ENCODE measurements around the gene FAM151A.

Gene FAM151A

GRCh38 chr1:54610601-54611580, 12.4 kb downstream of the FAM151A start:
- Histone ChIP-seq H3K27ac (ENCODE audit: low read length) (no peak overlapping the region), H3K9me3 (ENCODE audit: control insufficient read depth in 2 of 2, low read length in 2 of 2) (no peaks in the 10 kb centered on the region), H3K4me3 (ENCODE audit: low read length in 2 of 2) (no peak overlapping the region)

GRCh38 chr1:54610048-54610447, 13.3 kb downstream of the FAM151A start:
- Histone ChIP-seq H3K27ac (ENCODE audit: low read length) (no peak overlapping the region), H3K9me3 (ENCODE audit: control insufficient read depth in 2 of 2, low read length in 2 of 2) (no peaks in the 10 kb centered on the region), H3K4me3 (ENCODE audit: low read length in 2 of 2) (no peak overlapping the region), H3K4me1 (ENCODE audit: control insufficient read depth, insufficient read depth, low read length) (peaks cover 3% of the 10 kb centered on the region), H3K27me3 (ENCODE audit: control insufficient read depth in 1 of 2, insufficient read depth in 2 of 2, low read length in 2 of 2) (no peaks in the 10 kb centered on the region), H3K9ac (ENCODE audit: low read length in 2 of 2) (no peak overlapping the region), H3K36me3 (ENCODE audit: control insufficient read depth in 2 of 2, insufficient read depth in 2 of 2, low read length in 2 of 2) (peaks cover 29 to 36% of the 10 kb centered on the region in 2 donors)

More at GRCh38 chr1:54610601-54611580, 12.4 kb downstream of the FAM151A start:
- Histone ChIP-seq H3K36me3 (ENCODE audit: control insufficient read depth in 2 of 2, insufficient read depth in 2 of 2, low read length in 2 of 2) (peaks cover 29 to 32% of the 10 kb centered on the region in 2 donors), H3K9ac (ENCODE audit: low read length in 2 of 2) (no peak overlapping the region), H3K4me1 (ENCODE audit: control insufficient read depth, insufficient read depth, low read length) (peaks cover 5% of the 10 kb centered on the region), H3K27me3 (ENCODE audit: control insufficient read depth in 1 of 2, insufficient read depth in 2 of 2, low read length in 2 of 2) (no peaks in the 10 kb centered on the region)

GRCh38 chr1:54609301-54609921, 13.9 kb downstream of the FAM151A start:
- Histone ChIP-seq H3K4me1 (ENCODE audit: control insufficient read depth, insufficient read depth, low read length) (peaks cover 3% of the 10 kb centered on the region), H3K27ac (ENCODE audit: low read length) (no peak overlapping the region), H3K36me3 (ENCODE audit: control insufficient read depth in 2 of 2, insufficient read depth in 2 of 2, low read length in 2 of 2) (peaks cover 35 to 42% of the 10 kb centered on the region in 2 donors), H3K9ac (ENCODE audit: low read length in 2 of 2) (no peak overlapping the region), H3K27me3 (ENCODE audit: control insufficient read depth in 1 of 2, insufficient read depth in 2 of 2, low read length in 2 of 2) (no peaks in the 10 kb centered on the region), H3K9me3 (ENCODE audit: control insufficient read depth in 2 of 2, low read length in 2 of 2) (no peaks in the 10 kb centered on the region), H3K4me3 (ENCODE audit: low read length in 2 of 2) (no peak overlapping the region)

- H3K27ac ChIP-seq (ENCODE audit: low read length), result no peak overlapping the region
- no peaks in the 10 kb centered on the region for H3K9me3 ChIP-seq (ENCODE audit: control insufficient read depth in 2 of 2, low read length in 2 of 2)
- H3K9ac ChIP-seq (ENCODE audit: low read length in 2 of 2), result no peak overlapping the region
- H3K36me3 ChIP-seq (ENCODE audit: control insufficient read depth in 2 of 2, insufficient read depth in 2 of 2, low read length in 2 of 2), result peaks cover 41 to 45% of the 10 kb centered on the region in 2 donors
- peaks cover 3% of the 10 kb centered on the region for H3K4me1 ChIP-seq (ENCODE audit: control insufficient read depth, insufficient read depth, low read length)
- no peak overlapping the region for H3K4me3 ChIP-seq (ENCODE audit: low read length in 2 of 2)
- H3K27me3 ChIP-seq (ENCODE audit: control insufficient read depth in 1 of 2, insufficient read depth in 2 of 2, low read length in 2 of 2), result no peaks in the 10 kb centered on the region
Measured at GRCh38 chr1:54608566-54609230, 14.6 kb downstream of the FAM151A start.

GRCh38 chr1:54607821-54608565, 15.3 kb downstream of the FAM151A start:
- no peak overlapping the region for H3K9ac ChIP-seq (ENCODE audit: low read length in 2 of 2)
- no peak overlapping the region for H3K27ac ChIP-seq (ENCODE audit: low read length)
- no peaks in the 10 kb centered on the region for H3K27me3 ChIP-seq (ENCODE audit: control insufficient read depth in 1 of 2, insufficient read depth in 2 of 2, low read length in 2 of 2)
- no peaks in the 10 kb centered on the region for H3K4me1 ChIP-seq (ENCODE audit: control insufficient read depth, insufficient read depth, low read length)
- H3K4me3 ChIP-seq (ENCODE audit: low read length in 2 of 2), result no peak overlapping the region
- no peaks in the 10 kb centered on the region for H3K9me3 ChIP-seq (ENCODE audit: control insufficient read depth in 2 of 2, low read length in 2 of 2)
- H3K36me3 ChIP-seq (ENCODE audit: control insufficient read depth in 2 of 2, insufficient read depth in 2 of 2, low read length in 2 of 2), result peaks cover 45% of the 10 kb centered on the region in 2 donors

- Histone ChIP-seq H3K27me3 (ENCODE audit: control insufficient read depth in 1 of 2, insufficient read depth in 2 of 2, low read length in 2 of 2) (no peaks in the 10 kb centered on the region), H3K36me3 (ENCODE audit: control insufficient read depth in 2 of 2, insufficient read depth in 2 of 2, low read length in 2 of 2) (peaks cover 45 to 50% of the 10 kb centered on the region in 2 donors), H3K9me3 (ENCODE audit: control insufficient read depth in 2 of 2, low read length in 2 of 2) (no peaks in the 10 kb centered on the region), H3K9ac (ENCODE audit: low read length in 2 of 2) (no peak overlapping the region), H3K27ac (ENCODE audit: low read length) (no peak overlapping the region), H3K4me3 (ENCODE audit: low read length in 2 of 2) (no peak overlapping the region), H3K4me1 (ENCODE audit: control insufficient read depth, insufficient read depth, low read length) (no peaks in the 10 kb centered on the region)
Measured at GRCh38 chr1:54606990-54607325, 16.4 kb downstream of the FAM151A start.

GRCh38 chr1:54606096-54606989, 17.0 kb downstream of the FAM151A start:
- Histone ChIP-seq H3K9me3 (ENCODE audit: control insufficient read depth in 2 of 2, low read length in 2 of 2) (no peaks in the 10 kb centered on the region), H3K27ac (ENCODE audit: low read length) (no peak overlapping the region), H3K4me3 (ENCODE audit: low read length in 2 of 2) (no peak overlapping the region), H3K27me3 (ENCODE audit: control insufficient read depth in 1 of 2, insufficient read depth in 2 of 2, low read length in 2 of 2) (no peaks in the 10 kb centered on the region), H3K4me1 (ENCODE audit: control insufficient read depth, insufficient read depth, low read length) (no peaks in the 10 kb centered on the region), H3K9ac (ENCODE audit: low read length in 2 of 2) (no peak overlapping the region), H3K36me3 (ENCODE audit: control insufficient read depth in 2 of 2, insufficient read depth in 2 of 2, low read length in 2 of 2) (peaks cover 50 to 51% of the 10 kb centered on the region in 2 donors)

- H3K27ac ChIP-seq (ENCODE audit: low read length), result no peak overlapping the region
- no peaks in the 10 kb centered on the region for H3K9me3 ChIP-seq (ENCODE audit: control insufficient read depth in 2 of 2, low read length in 2 of 2)
- no peaks in the 10 kb centered on the region for H3K27me3 ChIP-seq (ENCODE audit: control insufficient read depth in 1 of 2, insufficient read depth in 2 of 2, low read length in 2 of 2)
- no peaks in the 10 kb centered on the region for H3K4me1 ChIP-seq (ENCODE audit: control insufficient read depth, insufficient read depth, low read length)
- peaks cover 56 to 57% of the 10 kb centered on the region in 2 donors for H3K36me3 ChIP-seq (ENCODE audit: control insufficient read depth in 2 of 2, insufficient read depth in 2 of 2, low read length in 2 of 2)
- no peak overlapping the region for H3K4me3 ChIP-seq (ENCODE audit: low read length in 2 of 2)
- H3K9ac ChIP-seq (ENCODE audit: low read length in 2 of 2), result no peak overlapping the region
Measured at GRCh38 chr1:54604572-54605370, 18.6 kb downstream of the FAM151A start.

GRCh38 chr1:54604051-54604450, 19.3 kb downstream of the FAM151A start:
- Histone ChIP-seq H3K4me1 (ENCODE audit: control insufficient read depth, insufficient read depth, low read length) (no peaks in the 10 kb centered on the region), H3K27ac (ENCODE audit: low read length) (no peak overlapping the region), H3K27me3 (ENCODE audit: control insufficient read depth in 1 of 2, insufficient read depth in 2 of 2, low read length in 2 of 2) (no peaks in the 10 kb centered on the region), H3K9me3 (ENCODE audit: control insufficient read depth in 2 of 2, low read length in 2 of 2) (no peaks in the 10 kb centered on the region), H3K36me3 (ENCODE audit: control insufficient read depth in 2 of 2, insufficient read depth in 2 of 2, low read length in 2 of 2) (peaks cover 56 to 57% of the 10 kb centered on the region in 2 donors), H3K4me3 (ENCODE audit: low read length in 2 of 2) (no peak overlapping the region), H3K9ac (ENCODE audit: low read length in 2 of 2) (no peak overlapping the region)

Data from stomach smooth muscle (tissue), 2 donors.